Hepatocyte (in vitro differentiated cells): ENCODE data around the gene SLC6A3. TPM values are rescaled to one million over a fixed set of nuclear protein-coding genes. Genes with fewer than 3 reads are reported as not detected.

Experiments
- DNase-seq: peaks from one replicate; pipeline ENCODE4 v3.0.0-alpha.2; 2016; ENCODE audit warnings: low spot score
- H2AFZ ChIP-seq: fragments of 200-600 bp; sonication (generic); 2 replicates; pipeline ENCODE4 v1.6.0; 2016; ENCODE audit warnings: antibody characterized with exemption, mild to moderate bottlenecking
- H3K27ac ChIP-seq: fragments of 200-600 bp; sonication (generic); 2 replicates; pipeline ENCODE4 v1.5.1; 2016; ENCODE audit warnings: mild to moderate bottlenecking
- H3K27me3 ChIP-seq: fragments of 200-600 bp; sonication (generic); 2 replicates; pipeline ENCODE4 v1.6.1; 2016
- H3K36me3 ChIP-seq: fragments of 200-600 bp; sonication (generic); replicated peaks from 2 replicates; pipeline ENCODE4 v1.5.1; 2016; ENCODE audit warnings: low read depth; ENCODE audit not compliant: insufficient read depth
- H3K4me1 ChIP-seq: fragments of 200-600 bp; sonication (generic); 2 replicates; pipeline ENCODE4 v1.5.1; 2016; ENCODE audit warnings: mild to moderate bottlenecking, moderate library complexity; ENCODE audit not compliant: insufficient read depth
- H3K4me2 ChIP-seq: fragments of 200-600 bp; sonication (generic); 2 replicates; pipeline ENCODE4 v1.6.0; 2016
- H3K4me3 ChIP-seq: fragments of 200-600 bp; sonication (generic); 2 replicates; pipeline ENCODE4 v1.5.1; 2016; ENCODE audit warnings: mild to moderate bottlenecking
- H3K79me2 ChIP-seq: fragments of 200-600 bp; sonication (generic); 2 replicates; pipeline ENCODE4 v1.6.0; 2017; ENCODE audit warnings: mild to moderate bottlenecking
- H3K9me2 ChIP-seq: fragments of 200-600 bp; sonication (generic); replicated peaks from 2 replicates; pipeline ENCODE4 v1.6.0; 2017; ENCODE audit warnings: mild to moderate bottlenecking; ENCODE audit not compliant: insufficient read depth
- H3K9me3 ChIP-seq: fragments of 200-600 bp; sonication (generic); 2 replicates; pipeline ENCODE4 v1.5.1; 2016; ENCODE audit warnings: low read depth, mild to moderate bottlenecking
- H4K20me1 ChIP-seq: fragments of 200-600 bp; sonication (generic); 2 replicates; pipeline ENCODE4 v1.6.0; 2016; ENCODE audit warnings: mild to moderate bottlenecking; ENCODE audit not compliant: insufficient read depth, poor library complexity, severe bottlenecking
- CTCF ChIP-seq: fragments of 200-600 bp; sonication (generic); IDR thresholded peaks from 2 replicates; pipeline ENCODE4 v1.5.1; 2016; ENCODE audit warnings: antibody characterized with exemption, mild to moderate bottlenecking; ENCODE audit not compliant: poor library complexity
- EZH2 ChIP-seq: fragments of 200-600 bp; sonication (generic); IDR thresholded peaks from 2 replicates; pipeline ENCODE4 v1.6.1; 2016; ENCODE audit warnings: antibody characterized with exemption, mild to moderate bottlenecking, borderline replicate concordance
- EZH2phosphoT487 ChIP-seq: fragments of 200-600 bp; sonication (generic); IDR thresholded peaks from one replicate; pipeline ENCODE4 v1.6.1; 2018; ENCODE audit warnings: antibody characterized with exemption, mild to moderate bottlenecking, low read depth, moderate library complexity; ENCODE audit not compliant: unreplicated experiment, severe bottlenecking
- WGBS: methylation state at CpG from one replicate; pipeline ENCODE4 v1.1.6; 2016; ENCODE audit warnings: low lambda C conversion rate; ENCODE audit errors: missing lambda C conversion rate; 5-methylcytosine and 5-hydroxymethylcytosine counted together
- polyA plus RNA-seq: library from polyadenylated mRNA; unstranded; fragments of >200 nt; fragmentation: Nextera tagmentation; extraction: Ambion mirVana; gene quantifications from 2 replicates; pipeline ENCODE4 v1.2.1, GENCODE V29; 2016
- total RNA-seq: library from RNA; depleted of rRNA; stranded (reverse); fragments of >200 nt; gene quantifications from 2 replicates; pipeline ENCODE4 v1.2.3, GENCODE V29; 2014

SLC6A3 gene
- total and polyA plus RNA-seq, 2 experiments from 2014 or later, result not detected

GRCh38 chr5:1406681-1407640, 38.3 kb downstream of the SLC6A3 start:
- H4K20me1 ChIP-seq, result no peaks in the 10 kb centered on the region
- no peak for DNase-seq
- H3K27me3 ChIP-seq, result no peaks in the 10 kb centered on the region
- TF ChIP-seq EZH2phosphoT487 (no peak), CTCF (no peak), EZH2 (no peak)
- H3K9me2 ChIP-seq, result no peaks in the 10 kb centered on the region
- H3K4me3 ChIP-seq, result no peak overlapping the region
- no peaks in the 10 kb centered on the region for H3K4me1 ChIP-seq
- no peaks in the 10 kb centered on the region for H3K9me3 ChIP-seq
- no peaks in the 10 kb centered on the region for H3K36me3 ChIP-seq
- H2AFZ ChIP-seq, result no peak overlapping the region
- H3K79me2 ChIP-seq, result no peaks in the 10 kb centered on the region
- WGBS, result 79% methylated on average over 34 of the region's 35 CpGs
- no peak overlapping the region for H3K27ac ChIP-seq
- no peak overlapping the region for H3K4me2 ChIP-seq

- no peaks in the 10 kb centered on the region for H3K79me2 ChIP-seq
- H3K27ac ChIP-seq, result no peak overlapping the region
- no peaks in the 10 kb centered on the region for H4K20me1 ChIP-seq
- no peaks in the 10 kb centered on the region for H3K27me3 ChIP-seq
- no peak for DNase-seq
- H3K4me1 ChIP-seq, result no peaks in the 10 kb centered on the region
- no peaks in the 10 kb centered on the region for H3K9me2 ChIP-seq
- TF ChIP-seq EZH2 (no peak), CTCF (no peak), EZH2phosphoT487 (no peak)
- 88% methylated on average over 37 of the region's 40 CpGs for WGBS
- no peaks in the 10 kb centered on the region for H3K36me3 ChIP-seq
- H3K9me3 ChIP-seq, result no peaks in the 10 kb centered on the region
- H2AFZ ChIP-seq, result no peak overlapping the region
- no peak overlapping the region for H3K4me3 ChIP-seq
- H3K4me2 ChIP-seq, result no peak overlapping the region
Measured at GRCh38 chr5:1405539-1406530, 39.4 kb downstream of the SLC6A3 start.

- H3K36me3 ChIP-seq, result no peaks in the 10 kb centered on the region
- no peaks in the 10 kb centered on the region for H3K27me3 ChIP-seq
- H3K79me2 ChIP-seq, result no peaks in the 10 kb centered on the region
- no peak overlapping the region for H3K4me3 ChIP-seq
- 88% methylated on average over 19 of the region's 19 CpGs for WGBS
- H3K27ac ChIP-seq, result no peak overlapping the region
- no peaks in the 10 kb centered on the region for H3K9me2 ChIP-seq
- no peak for DNase-seq
- no peak overlapping the region for H2AFZ ChIP-seq
- no peaks in the 10 kb centered on the region for H4K20me1 ChIP-seq
- H3K4me2 ChIP-seq, result no peak overlapping the region
- H3K9me3 ChIP-seq, result no peaks in the 10 kb centered on the region
- H3K4me1 ChIP-seq, result no peaks in the 10 kb centered on the region
- no peak for TF ChIP-seq CTCF
- TF ChIP-seq EZH2, result no peak
- no peak for TF ChIP-seq EZH2phosphoT487
Measured at GRCh38 chr5:1405121-1405520, 40.1 kb downstream of the SLC6A3 start.
